OCI-LY1 (cell line): ENCODE measurements around the gene C11orf42.

ENCODE experiments used
- EZH2 ChIP-seq: fragments of 200-600 bp; sonication (generic), shearing (Covaris generic); IDR thresholded peaks from 2 replicates; pipeline ENCODE4 v1.8.0; 2017; ENCODE audit warnings: borderline replicate concordance, mixed run types, mild to moderate bottlenecking, antibody characterized with exemption, low read length, moderate library complexity, mixed read lengths
- TF ChIP-seq, protein P1 (sequence below): fragments of 200-600 bp; sonication (generic), shearing (Covaris generic); IDR thresholded peaks from 2 replicates; pipeline ENCODE4 v1.5.1; 2017; ENCODE audit warnings: mild to moderate bottlenecking, antibody characterized with exemption, low read length, moderate library complexity, mixed read lengths

DNA sequence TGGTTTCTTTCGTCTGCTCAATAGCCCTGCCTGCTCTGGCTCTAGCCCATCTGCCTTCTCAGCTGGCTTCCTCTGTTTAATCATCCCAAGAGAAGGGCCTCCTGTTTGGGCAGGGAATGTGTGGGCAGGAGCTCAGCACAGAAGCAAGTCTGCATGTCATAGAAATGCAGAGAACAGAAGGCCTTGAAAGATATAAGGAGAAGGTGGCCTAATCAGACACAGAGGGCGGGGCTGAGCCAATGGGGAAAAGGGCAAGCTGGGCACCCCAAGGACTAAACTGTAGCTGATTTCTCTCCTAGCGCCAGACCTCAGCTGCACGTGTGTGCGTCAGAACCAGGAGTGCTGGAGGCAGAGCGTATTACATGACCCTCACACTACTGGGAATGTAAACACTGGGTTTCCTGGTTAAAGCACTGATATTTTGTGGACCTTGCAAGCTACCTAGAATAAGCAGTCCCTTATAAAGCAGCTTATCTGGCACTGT lies 46.7 kb downstream of the C11orf42 start:
- TF ChIP-seq, protein P1, sequence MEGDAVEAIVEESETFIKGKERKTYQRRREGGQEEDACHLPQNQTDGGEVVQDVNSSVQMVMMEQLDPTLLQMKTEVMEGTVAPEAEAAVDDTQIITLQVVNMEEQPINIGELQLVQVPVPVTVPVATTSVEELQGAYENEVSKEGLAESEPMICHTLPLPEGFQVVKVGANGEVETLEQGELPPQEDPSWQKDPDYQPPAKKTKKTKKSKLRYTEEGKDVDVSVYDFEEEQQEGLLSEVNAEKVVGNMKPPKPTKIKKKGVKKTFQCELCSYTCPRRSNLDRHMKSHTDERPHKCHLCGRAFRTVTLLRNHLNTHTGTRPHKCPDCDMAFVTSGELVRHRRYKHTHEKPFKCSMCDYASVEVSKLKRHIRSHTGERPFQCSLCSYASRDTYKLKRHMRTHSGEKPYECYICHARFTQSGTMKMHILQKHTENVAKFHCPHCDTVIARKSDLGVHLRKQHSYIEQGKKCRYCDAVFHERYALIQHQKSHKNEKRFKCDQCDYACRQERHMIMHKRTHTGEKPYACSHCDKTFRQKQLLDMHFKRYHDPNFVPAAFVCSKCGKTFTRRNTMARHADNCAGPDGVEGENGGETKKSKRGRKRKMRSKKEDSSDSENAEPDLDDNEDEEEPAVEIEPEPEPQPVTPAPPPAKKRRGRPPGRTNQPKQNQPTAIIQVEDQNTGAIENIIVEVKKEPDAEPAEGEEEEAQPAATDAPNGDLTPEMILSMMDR: no peak
- TF ChIP-seq EZH2: no peak
